Subcutaneous adipose tissue (tissue), 4 donors: ENCODE results near the gene CASP5. TPM values are rescaled to one million over a fixed set of nuclear protein-coding genes. Genes with fewer than 3 reads are reported as not detected.

Experiments
- CTCF ChIP-seq: fragments of 450-650 bp; IDR thresholded peaks from one replicate; pipeline ENCODE4 v1.5.1; 2016; ENCODE audit warnings: low read depth, mild to moderate bottlenecking, control low read depth, antibody characterized with exemption, moderate library complexity
- total RNA-seq, 4 donors: library from RNA; depleted of rRNA; stranded (reverse); fragments of >200 nt; gene quantifications; one replicate each; pipeline ENCODE4 v1.1.0, GENCODE V29; 2016

The CASP5 gene
- total RNA-seq, 4 donors from 2014 or later: 2.0 TPM; not detected in 3

- TF ChIP-seq CTCF: no peak
These were observed 52.2 kb downstream of the CASP5 start for GRCh38 chr11:104970756-104971155.

GRCh38 chr11:104968856-104969776 lies 53.9 kb downstream of the CASP5 start:
- TF ChIP-seq CTCF: no peak

GRCh38 chr11:104968355-104968855 lies 54.6 kb downstream of the CASP5 start, which contains the start of gene CASP4:
Gene CASP4, minus strand, starts transcription at chr11:104968574. Its CDS starts 49 bp downstream, at chr11:104968525.
- no peak for TF ChIP-seq CTCF

GRCh38 chr11:104967534-104968354 lies 55.2 kb downstream of the CASP5 start:
- TF ChIP-seq CTCF: no peak

- no peak for TF ChIP-seq CTCF
These were observed 57.2 kb downstream of the CASP5 start for GRCh38 chr11:104965735-104966134.

GRCh38 chr11:104964247-104964646 lies 58.7 kb downstream of the CASP5 start:
- no peak for TF ChIP-seq CTCF

GRCh38 chr11:104962852-104963251 lies 60.1 kb downstream of the CASP5 start:
- TF ChIP-seq CTCF: no peak
